ENCODE data around the gene BANP. TPM values are rescaled to one million over a fixed set of nuclear protein-coding genes. Genes with fewer than 3 reads are reported as not detected.
A peak's percentile ranks its signal among the peaks of the same experiment; 100 is the strongest.
"Not testable (repeated sequence)": the region's sequence is repeated elsewhere in the genome, so short reads cannot be mapped to it uniquely, and the experiment has no call there.

The BANP gene
- total RNA-seq, 1 donor from 2014 or later, result 16.4 TPM

GRCh38 chr16:88014954-88015805 lies 63.9 kb downstream of the BANP start:
- no peak for DNase-seq (ENCODE audit: low read depth, low spot score)

GRCh38 chr16:88015806-88016140 lies 64.5 kb downstream of the BANP start:
- no peak for DNase-seq (ENCODE audit: low read depth, low spot score)

- DNase-seq (ENCODE audit: low read depth, low spot score), result not testable (repeated sequence)
These were observed 65.2 kb downstream of the BANP start for GRCh38 chr16:88016386-88016785.

GRCh38 chr16:88016964-88017363 lies 65.7 kb downstream of the BANP start:
- DNase-seq (ENCODE audit: low read depth, low spot score), result no peak

GRCh38 chr16:88017587-88018101 lies 66.4 kb downstream of the BANP start:
- no peak for DNase-seq (ENCODE audit: low read depth, low spot score)

- not testable (repeated sequence) for DNase-seq (ENCODE audit: low read depth, low spot score)
These were observed 67.1 kb downstream of the BANP start for GRCh38 chr16:88018382-88018781.

- not testable (repeated sequence) for DNase-seq (ENCODE audit: low read depth, low spot score)
These were observed 68.0 kb downstream of the BANP start for GRCh38 chr16:88019041-88019820.

- DNase-seq (ENCODE audit: low read depth, low spot score), result no peak
These were observed 68.7 kb downstream of the BANP start for GRCh38 chr16:88019821-88020515.

GRCh38 chr16:88020516-88020885 lies 69.3 kb downstream of the BANP start:
- DNase-seq (ENCODE audit: low read depth, low spot score), result no peak

- DNase-seq (ENCODE audit: low read depth, low spot score), result not testable (repeated sequence)
These were observed 70.1 kb downstream of the BANP start for GRCh38 chr16:88021041-88021970.

- no peak for DNase-seq (ENCODE audit: low read depth, low spot score)
These were observed 71.1 kb downstream of the BANP start for GRCh38 chr16:88022076-88023042.

GRCh38 chr16:88023366-88023765 lies 72.1 kb downstream of the BANP start:
- no peak for DNase-seq (ENCODE audit: low read depth, low spot score)

- no peak for DNase-seq (ENCODE audit: low read depth, low spot score)
These were observed 72.6 kb downstream of the BANP start for GRCh38 chr16:88023786-88024185.

GRCh38 chr16:88024491-88025085 lies 73.4 kb downstream of the BANP start:
- DNase-seq (ENCODE audit: low read depth, low spot score), result peak; percentile 13

- DNase-seq (ENCODE audit: low read depth, low spot score), result not testable (repeated sequence)
These were observed 73.9 kb downstream of the BANP start for GRCh38 chr16:88025086-88025492.

GRCh38 chr16:88025828-88026555 lies 74.8 kb downstream of the BANP start:
- DNase-seq (ENCODE audit: low read depth, low spot score), result not testable (repeated sequence)

- DNase-seq (ENCODE audit: low read depth, low spot score), result no peak
These were observed 76.0 kb downstream of the BANP start for GRCh38 chr16:88026964-88027938.

Measured in pulmonary artery endothelial cell (primary cell).